GM18867 (cell line): ENCODE results near the gene RPLP1.

Experiments used
- ATAC-seq: cut with Tn5 transposase; IDR thresholded peaks from one replicate; pipeline ENCODE4 v1.9.1; 2021; ENCODE audit warnings: mild to moderate bottlenecking, moderate library complexity; ENCODE audit not compliant: unreplicated experiment

RPLP1 gene

GRCh38 chr15:69496001-69496400, 43.4 kb downstream of the RPLP1 start:
- ATAC-seq = no peak

GRCh38 chr15:69497076-69497475, 44.5 kb downstream of the RPLP1 start:
- no peak for ATAC-seq

- no peak for ATAC-seq
Measured at GRCh38 chr15:69497667-69498066, 45.0 kb downstream of the RPLP1 start.

GRCh38 chr15:69498282-69498681, 45.7 kb downstream of the RPLP1 start:
- no peak for ATAC-seq

GRCh38 chr15:69498987-69499386, 46.4 kb downstream of the RPLP1 start:
- no peak for ATAC-seq

- ATAC-seq = no peak
Measured at GRCh38 chr15:69499521-69500211, 47.0 kb downstream of the RPLP1 start.

- ATAC-seq = no peak
Measured at GRCh38 chr15:69500339-69500738, 47.7 kb downstream of the RPLP1 start.

GRCh38 chr15:69501456-69501855, 48.8 kb downstream of the RPLP1 start:
- no peak for ATAC-seq

GRCh38 chr15:69502470-69503045, 49.9 kb downstream of the RPLP1 start:
- no peak for ATAC-seq

- ATAC-seq = no peak
Measured at GRCh38 chr15:69504352-69505040, 51.9 kb downstream of the RPLP1 start.
